ENCODE measurements around the gene ALDH4A1. TPM values are rescaled to one million over a fixed set of nuclear protein-coding genes. Genes with fewer than 3 reads are reported as not detected.

ALDH4A1 gene
- total RNA-seq, 1 donor from 2014 or later, result 13.8 TPM

DNA sequence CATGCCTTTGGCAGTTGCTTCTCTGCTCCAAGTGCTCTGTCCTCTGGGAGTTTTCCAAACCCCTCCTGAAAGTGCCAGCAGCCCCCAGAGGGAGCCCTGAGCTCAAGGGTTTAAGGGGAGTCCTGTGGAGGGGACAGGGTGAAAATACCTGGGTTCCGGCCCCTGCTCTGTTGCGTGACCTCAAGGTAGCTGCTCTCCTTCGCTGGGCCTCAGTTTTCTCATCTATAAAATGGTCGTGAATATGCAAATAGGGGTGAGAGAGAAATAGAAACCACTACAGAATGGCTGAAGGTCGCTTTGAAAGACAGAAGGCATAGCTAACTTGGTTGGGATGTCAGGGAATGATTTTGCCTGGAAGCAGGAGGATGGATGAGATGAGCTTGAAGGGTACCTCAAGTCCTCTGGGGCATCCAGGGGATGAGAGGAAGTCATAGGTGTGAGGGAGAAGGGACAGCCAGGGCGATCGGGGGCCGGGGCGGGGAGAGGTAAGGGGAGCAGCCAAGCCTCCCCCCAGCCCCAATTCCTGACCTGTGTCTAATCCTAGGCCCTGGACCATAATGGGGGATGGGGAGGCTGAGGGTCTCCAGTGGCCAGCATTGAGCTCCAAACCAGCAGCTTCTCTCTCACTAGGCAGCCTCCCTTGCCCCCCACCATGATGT lies 41.7 kb upstream of the ALDH4A1 start:
- Mint-ChIP-seq H3K4me1 (ENCODE audit: low read depth, unreplicated experiment) (peaks cover 67% of the 10 kb centered on the region), H3K27ac (ENCODE audit: unreplicated experiment) (no peak overlapping the region), H3K27me3 (ENCODE audit: low read depth, unreplicated experiment) (no peaks in the 10 kb centered on the region), H3K4me3 (ENCODE audit: unreplicated experiment) (no peak overlapping the region), H3K36me3 (ENCODE audit: low read depth, unreplicated experiment) (peaks cover 2% of the 10 kb centered on the region), H3K9me3 (ENCODE audit: unreplicated experiment) (no peaks in the 10 kb centered on the region)
- no peak for FAIRE-seq
- H3K4me2 ChIP-seq (ENCODE audit: low read length), result no peak overlapping the region
- H3K79me2 ChIP-seq (ENCODE audit: insufficient read depth, low read length), result peaks cover 99% of the 10 kb centered on the region
- peaks cover 84% of the 10 kb centered on the region for H4K20me1 ChIP-seq (ENCODE audit: insufficient read depth, low read length)
- peaks cover 69% of the 10 kb centered on the region for H3K4me1 ChIP-seq (ENCODE audit: insufficient read depth, low read length)
- no peaks in the 10 kb centered on the region for H3K27me3 ChIP-seq (ENCODE audit: insufficient read depth, low read length)
- H3K4me3 ChIP-seq (ENCODE audit: insufficient read depth, low read depth, low read length), result no peak overlapping the region
- no peak overlapping the region for H2AFZ ChIP-seq (ENCODE audit: low read depth, low read length)
- no peak overlapping the region for H3K27ac ChIP-seq (ENCODE audit: low read depth, low read length)
- H3K9ac ChIP-seq (ENCODE audit: low read length), result no peak overlapping the region
- TF ChIP-seq, protein P1, sequence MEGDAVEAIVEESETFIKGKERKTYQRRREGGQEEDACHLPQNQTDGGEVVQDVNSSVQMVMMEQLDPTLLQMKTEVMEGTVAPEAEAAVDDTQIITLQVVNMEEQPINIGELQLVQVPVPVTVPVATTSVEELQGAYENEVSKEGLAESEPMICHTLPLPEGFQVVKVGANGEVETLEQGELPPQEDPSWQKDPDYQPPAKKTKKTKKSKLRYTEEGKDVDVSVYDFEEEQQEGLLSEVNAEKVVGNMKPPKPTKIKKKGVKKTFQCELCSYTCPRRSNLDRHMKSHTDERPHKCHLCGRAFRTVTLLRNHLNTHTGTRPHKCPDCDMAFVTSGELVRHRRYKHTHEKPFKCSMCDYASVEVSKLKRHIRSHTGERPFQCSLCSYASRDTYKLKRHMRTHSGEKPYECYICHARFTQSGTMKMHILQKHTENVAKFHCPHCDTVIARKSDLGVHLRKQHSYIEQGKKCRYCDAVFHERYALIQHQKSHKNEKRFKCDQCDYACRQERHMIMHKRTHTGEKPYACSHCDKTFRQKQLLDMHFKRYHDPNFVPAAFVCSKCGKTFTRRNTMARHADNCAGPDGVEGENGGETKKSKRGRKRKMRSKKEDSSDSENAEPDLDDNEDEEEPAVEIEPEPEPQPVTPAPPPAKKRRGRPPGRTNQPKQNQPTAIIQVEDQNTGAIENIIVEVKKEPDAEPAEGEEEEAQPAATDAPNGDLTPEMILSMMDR (IDR thresholded peaks at IDR 0.05; ENCODE audit: insufficient read depth, low read depth, low read length), result no peak
- peaks cover 2% of the 10 kb centered on the region for H3K36me3 ChIP-seq (ENCODE audit: insufficient read depth, low read length)
- H3K9me3 ChIP-seq (ENCODE audit: insufficient read depth, low read depth, low read length), result no peaks in the 10 kb centered on the region
- DNase-seq (ENCODE audit: low read depth), result no peak

DNA sequence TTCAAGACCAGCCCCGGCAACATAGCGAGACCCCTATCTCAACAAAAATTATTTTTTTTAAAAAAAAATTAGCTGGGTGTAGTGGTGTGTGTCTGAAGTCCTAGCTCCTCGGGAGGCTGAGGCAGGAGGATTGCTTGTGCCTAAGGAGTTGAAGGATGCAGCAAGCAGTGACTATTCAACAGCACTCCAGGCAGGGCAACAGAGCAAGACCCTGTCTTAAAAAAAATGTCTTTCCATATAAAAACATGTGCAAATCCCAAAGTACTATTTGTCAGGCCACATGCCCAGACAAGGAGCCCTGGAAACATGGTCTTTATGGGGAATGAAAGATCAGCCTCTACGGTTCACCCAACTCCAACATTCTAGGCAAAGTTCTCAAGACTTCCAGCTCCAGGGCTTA lies 40.8 kb upstream of the ALDH4A1 start:
- Histone ChIP-seq H2AFZ (ENCODE audit: low read depth, low read length) (no peak overlapping the region), H3K4me2 (ENCODE audit: low read length) (no peak overlapping the region), H4K20me1 (ENCODE audit: insufficient read depth, low read length) (peaks cover 90% of the 10 kb centered on the region), H3K27me3 (ENCODE audit: insufficient read depth, low read length) (no peaks in the 10 kb centered on the region), H3K27ac (ENCODE audit: low read depth, low read length) (no peak overlapping the region), H3K4me3 (ENCODE audit: insufficient read depth, low read depth, low read length) (no peak overlapping the region), H3K79me2 (ENCODE audit: insufficient read depth, low read length) (peaks cover 99% of the 10 kb centered on the region), H3K36me3 (ENCODE audit: insufficient read depth, low read length) (peaks cover 2% of the 10 kb centered on the region), H3K9ac (ENCODE audit: low read length) (no peak overlapping the region), H3K4me1 (ENCODE audit: insufficient read depth, low read length) (peaks cover 68% of the 10 kb centered on the region), H3K9me3 (ENCODE audit: insufficient read depth, low read depth, low read length) (no peaks in the 10 kb centered on the region)
- DNase-seq (ENCODE audit: low read depth), result no peak
- Mint-ChIP-seq H3K4me1 (ENCODE audit: low read depth, unreplicated experiment) (peaks cover 60% of the 10 kb centered on the region), H3K9me3 (ENCODE audit: unreplicated experiment) (no peaks in the 10 kb centered on the region), H3K27me3 (ENCODE audit: low read depth, unreplicated experiment) (no peaks in the 10 kb centered on the region), H3K27ac (ENCODE audit: unreplicated experiment) (no peak overlapping the region), H3K36me3 (ENCODE audit: low read depth, unreplicated experiment) (peaks cover 2% of the 10 kb centered on the region), H3K4me3 (ENCODE audit: unreplicated experiment) (no peak overlapping the region)
- FAIRE-seq, result no peak
- TF ChIP-seq EZH2 (IDR thresholded peaks at IDR 0.05; ENCODE audit: insufficient read depth, low read length), result no peak
- TF ChIP-seq, protein P1 (IDR thresholded peaks at IDR 0.05; ENCODE audit: insufficient read depth, low read depth, low read length), result no peak

DNA sequence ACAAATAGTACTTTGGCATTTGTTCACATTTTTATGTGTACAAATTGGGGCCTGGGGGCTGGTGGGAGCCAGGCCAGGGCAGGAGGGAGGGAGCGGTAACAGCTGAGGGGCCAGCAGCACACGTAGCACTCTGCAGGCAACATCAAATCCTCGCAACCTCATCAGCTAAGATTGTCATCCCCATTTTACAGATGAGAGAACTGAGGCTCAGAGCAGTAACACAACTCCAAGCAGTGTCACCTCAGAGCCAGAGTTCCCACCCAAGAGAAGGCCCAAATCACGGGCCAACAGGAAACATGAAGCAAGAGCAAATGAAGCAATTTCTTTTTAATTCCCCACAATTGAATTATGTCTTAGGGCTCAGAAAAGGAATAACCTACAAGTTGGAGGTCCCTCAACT lies 40.0 kb upstream of the ALDH4A1 start:
- peaks cover 60% of the 10 kb centered on the region for H3K4me1 ChIP-seq (ENCODE audit: insufficient read depth, low read length)
- peaks cover 91% of the 10 kb centered on the region for H4K20me1 ChIP-seq (ENCODE audit: insufficient read depth, low read length)
- peaks cover 2% of the 10 kb centered on the region for H3K36me3 Mint-ChIP-seq (ENCODE audit: low read depth, unreplicated experiment)
- peak overlapping the region; percentile 92 for H3K27ac ChIP-seq (ENCODE audit: low read depth, low read length)
- DNase-seq (ENCODE audit: low read depth) (no peak), FAIRE-seq (no peak)
- peak overlapping the region; percentile 66 for H3K27ac Mint-ChIP-seq (ENCODE audit: unreplicated experiment)
- TF ChIP-seq, protein P1 (IDR thresholded peaks at IDR 0.05; ENCODE audit: insufficient read depth, low read depth, low read length), result no peak
- no peak for TF ChIP-seq EZH2 (IDR thresholded peaks at IDR 0.05; ENCODE audit: insufficient read depth, low read length)
- H3K27me3 Mint-ChIP-seq (ENCODE audit: low read depth, unreplicated experiment), result no peaks in the 10 kb centered on the region
- H3K9ac ChIP-seq (ENCODE audit: low read length), result peak overlapping the region; percentile 81
- peaks cover 99% of the 10 kb centered on the region for H3K79me2 ChIP-seq (ENCODE audit: insufficient read depth, low read length)
- no peak overlapping the region for H3K4me3 ChIP-seq (ENCODE audit: insufficient read depth, low read depth, low read length)
- H3K4me3 Mint-ChIP-seq (ENCODE audit: unreplicated experiment), result no peak overlapping the region
- no peak overlapping the region for H2AFZ ChIP-seq (ENCODE audit: low read depth, low read length)
- no peaks in the 10 kb centered on the region for H3K27me3 ChIP-seq (ENCODE audit: insufficient read depth, low read length)
- H3K36me3 ChIP-seq (ENCODE audit: insufficient read depth, low read length), result peaks cover 2% of the 10 kb centered on the region
- no peaks in the 10 kb centered on the region for H3K9me3 ChIP-seq (ENCODE audit: insufficient read depth, low read depth, low read length)
- H3K9me3 Mint-ChIP-seq (ENCODE audit: unreplicated experiment), result no peaks in the 10 kb centered on the region
- H3K4me2 ChIP-seq (ENCODE audit: low read length), result peak overlapping the region; percentile 73
- H3K4me1 Mint-ChIP-seq (ENCODE audit: low read depth, unreplicated experiment), result peaks cover 54% of the 10 kb centered on the region

Measured in astrocyte (in vitro differentiated cells and primary cell).